GM19467 (cell line): ENCODE data around the gene MAP1LC3B2.

Experiments used
- ATAC-seq: cut with Tn5 transposase; IDR thresholded peaks from one replicate; pipeline ENCODE4 v1.9.1; 2021; ENCODE audit warnings: mild to moderate bottlenecking, moderate library complexity; ENCODE audit not compliant: unreplicated experiment

Gene MAP1LC3B2

DNA sequence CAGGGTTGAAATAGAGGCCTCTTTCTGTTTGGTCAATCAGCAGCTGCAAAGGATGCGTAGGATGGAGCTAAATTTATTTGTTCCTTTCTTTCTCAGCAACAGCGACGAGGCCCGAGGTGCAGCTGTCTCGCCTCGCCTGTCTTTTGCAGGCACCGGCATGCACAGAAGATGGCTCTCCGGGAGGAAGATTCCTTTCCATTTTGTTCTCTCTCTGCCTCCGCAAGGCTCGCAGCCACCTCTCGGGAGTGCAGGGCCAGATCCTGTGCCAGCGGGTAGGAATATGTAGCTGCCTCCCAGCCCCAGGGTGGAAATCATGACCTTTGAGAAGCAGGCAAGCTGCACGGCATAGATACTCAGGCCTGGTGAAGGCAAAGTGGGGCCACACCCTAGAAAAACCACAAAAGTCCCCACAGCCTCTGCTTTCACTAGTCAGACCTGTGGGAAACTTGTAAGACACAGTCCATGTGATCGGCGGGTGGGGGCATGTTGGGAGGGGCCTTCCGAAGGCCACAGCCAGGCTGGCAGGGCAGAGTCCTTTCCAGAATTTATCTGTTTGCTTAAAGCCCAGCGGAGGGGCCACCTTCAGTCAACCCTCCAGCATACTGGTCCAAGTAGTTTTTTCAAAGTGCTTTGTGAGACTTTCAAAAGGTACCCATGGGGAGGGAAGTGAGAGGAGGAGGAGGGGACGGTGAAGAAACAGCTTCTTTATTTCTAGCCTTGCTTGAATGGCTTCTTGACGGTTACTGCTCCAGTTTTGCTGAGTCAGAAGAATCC lies at the start of gene MAP1LC3B2:
Gene MAP1LC3B2 (plus strand): TSS at position 220 of the 774 bp plus-strand sequence. CDS start 16,562 bp downstream, outside the sequence.
- peak; percentile 85 for ATAC-seq

DNA sequence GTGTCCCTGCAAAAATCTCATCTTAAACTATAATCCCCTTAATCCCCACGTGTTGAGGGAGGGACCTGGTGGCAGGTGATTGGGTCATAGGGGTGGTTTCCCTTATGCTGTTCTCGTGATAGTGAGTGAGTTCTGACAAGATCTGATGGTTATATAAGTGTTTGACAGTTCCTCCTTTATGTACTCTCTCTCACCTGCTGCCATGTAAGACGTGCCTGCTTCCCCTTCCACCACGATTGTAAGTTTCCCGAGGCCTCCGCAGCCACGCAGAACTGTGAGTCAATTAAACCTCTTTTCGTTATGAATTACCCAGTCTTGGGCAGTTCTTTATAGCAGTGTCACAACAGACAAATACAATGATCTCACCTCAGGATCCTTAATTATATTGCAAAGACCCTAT lies 45.2 kb upstream of the MAP1LC3B2 start:
- ATAC-seq = no peak

DNA sequence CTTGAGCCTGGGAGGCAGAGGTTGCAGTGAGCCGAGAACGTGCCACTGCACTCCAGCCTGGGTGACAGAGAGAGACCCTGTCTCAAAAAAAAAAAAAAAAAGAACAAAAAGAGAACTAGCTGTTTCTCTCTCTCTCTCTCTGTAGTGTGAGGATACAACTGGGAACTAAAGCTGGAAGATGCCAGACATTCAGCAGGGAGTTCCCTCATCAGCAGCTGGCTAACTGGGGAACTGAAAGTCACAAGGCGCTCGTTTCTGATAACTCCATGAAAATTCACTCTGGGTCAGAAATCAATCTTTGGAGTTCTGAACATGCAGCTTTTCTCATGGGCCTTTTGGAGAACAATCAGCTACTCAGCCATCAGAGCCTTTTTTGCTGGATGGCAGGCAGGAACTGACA lies 43.5 kb upstream of the MAP1LC3B2 start:
- ATAC-seq = no peak

DNA sequence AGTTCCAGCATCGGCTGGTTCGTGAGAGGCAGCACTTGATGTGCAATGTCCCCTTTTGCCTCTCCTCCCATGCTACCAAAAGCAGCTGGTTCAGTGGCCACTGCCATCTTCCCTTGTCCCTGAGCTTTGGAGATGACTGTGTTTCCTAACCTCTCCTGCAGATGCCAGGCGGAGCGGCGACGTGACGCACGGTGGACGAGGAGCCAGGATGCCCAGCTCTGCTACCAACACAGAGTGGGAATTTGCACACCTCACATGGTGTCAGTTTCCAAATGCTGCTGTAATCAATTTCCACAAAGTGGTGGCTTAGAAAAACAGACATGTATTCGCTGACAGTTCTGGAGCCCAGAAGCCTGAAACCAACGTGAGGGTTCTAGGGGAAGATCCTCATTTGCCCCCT lies 42.5 kb upstream of the MAP1LC3B2 start:
- ATAC-seq = no peak

DNA sequence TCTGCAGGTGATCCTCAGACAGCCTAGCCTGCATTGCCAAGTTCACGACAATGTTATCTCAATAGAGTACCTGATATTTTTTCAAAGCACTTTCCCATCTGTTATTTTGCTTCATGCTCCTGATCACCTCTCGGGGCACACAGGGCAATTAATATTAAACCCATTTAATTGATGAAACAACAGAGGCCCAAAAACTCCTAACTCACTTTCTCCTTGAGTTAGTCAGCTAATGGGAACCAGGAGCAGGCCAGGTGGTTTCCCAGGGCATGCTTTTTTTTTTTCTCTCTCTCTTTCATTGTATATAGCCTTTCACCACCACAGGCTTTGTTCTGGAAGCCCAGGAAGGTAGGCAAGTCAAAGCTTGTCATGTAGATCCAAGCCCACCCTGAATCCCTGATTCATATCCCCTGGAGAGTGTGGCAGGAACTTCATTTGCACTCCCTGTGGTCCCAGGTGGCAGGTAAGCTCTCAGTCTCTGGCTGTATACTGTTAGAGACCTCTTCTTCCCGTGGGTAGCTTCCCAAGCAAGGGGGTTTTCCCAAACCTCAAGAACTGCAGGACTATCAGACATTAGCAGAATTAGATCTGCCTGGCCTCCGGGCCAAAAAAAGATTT lies 41.6 kb upstream of the MAP1LC3B2 start:
- no peak for ATAC-seq

DNA sequence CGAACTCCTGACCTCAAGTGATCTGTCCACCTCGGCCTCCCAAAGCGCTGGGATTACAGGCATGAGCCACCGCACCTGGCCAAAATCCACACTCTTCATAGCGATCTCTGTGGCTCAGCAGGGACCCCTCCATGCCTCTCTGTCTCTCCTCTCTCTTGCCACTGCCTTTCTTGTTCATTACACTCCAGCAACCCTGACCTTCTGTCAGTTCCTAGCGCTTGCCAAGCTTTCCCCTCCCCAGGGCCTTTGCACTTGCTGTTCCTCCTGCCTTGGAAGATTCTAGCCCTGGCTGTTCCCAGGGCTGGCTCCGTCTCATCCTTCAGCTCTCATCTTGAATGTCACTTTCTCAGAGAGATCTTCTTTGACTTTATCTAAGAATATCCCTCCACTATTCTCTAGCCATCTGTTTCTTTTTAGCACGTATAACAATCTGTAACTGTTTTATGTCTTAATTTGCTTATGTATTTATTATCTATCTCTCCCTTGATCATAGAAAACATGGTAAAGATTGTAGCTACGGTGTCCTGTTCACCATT lies 38.9 kb upstream of the MAP1LC3B2 start:
- ATAC-seq = no peak

DNA sequence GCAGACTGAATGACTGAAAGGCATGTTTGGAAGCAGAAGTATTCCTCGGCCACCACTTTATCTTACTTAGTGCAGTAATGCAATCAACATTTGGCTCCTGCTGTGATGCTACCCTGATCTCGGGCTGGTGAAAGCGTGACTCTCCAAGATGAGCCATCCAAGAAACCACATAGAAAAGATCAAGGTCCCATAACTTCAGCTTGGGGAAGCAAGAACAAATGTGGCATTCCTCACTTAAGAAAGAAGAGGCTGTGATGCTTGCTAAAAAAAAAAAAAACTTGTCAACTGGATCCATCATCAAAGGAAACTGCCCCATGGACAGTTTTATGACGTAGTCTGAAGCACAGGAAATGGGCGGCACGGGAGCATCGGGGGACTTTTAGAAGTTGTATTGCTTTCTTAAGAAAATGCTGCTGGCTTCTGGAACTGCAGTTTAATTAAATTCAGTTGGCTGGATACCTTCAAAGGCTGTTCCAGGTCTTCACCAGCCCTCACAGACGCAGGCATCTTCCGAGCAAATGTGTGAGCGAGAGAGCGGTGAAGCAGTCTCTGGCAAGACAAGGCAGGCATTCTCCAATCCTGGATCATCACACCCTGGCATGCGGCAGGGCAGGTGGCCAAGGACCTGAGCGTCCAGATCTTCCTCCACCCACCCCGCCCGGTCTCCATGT lies 38.2 kb upstream of the MAP1LC3B2 start:
- no peak for ATAC-seq

DNA sequence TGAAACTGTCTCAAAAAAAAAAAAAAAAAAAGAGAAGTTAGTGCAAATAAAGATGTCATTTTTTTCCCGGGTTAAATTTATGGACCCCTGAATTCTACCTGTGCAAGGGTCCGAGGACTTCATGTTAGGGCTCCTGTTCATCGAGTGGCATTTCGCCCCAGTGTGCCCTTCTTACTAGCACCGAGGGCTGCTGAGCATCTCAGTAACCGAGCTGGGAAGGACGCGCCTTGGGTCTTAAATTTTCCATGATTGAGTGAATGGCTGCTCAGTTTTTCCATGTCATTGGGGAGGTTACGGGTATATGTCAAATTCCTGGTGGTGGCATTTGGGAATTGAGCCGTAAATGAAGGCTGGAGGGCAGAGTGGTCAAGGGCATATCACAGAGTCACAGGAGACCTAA lies 34.9 kb upstream of the MAP1LC3B2 start:
- ATAC-seq = no peak

DNA sequence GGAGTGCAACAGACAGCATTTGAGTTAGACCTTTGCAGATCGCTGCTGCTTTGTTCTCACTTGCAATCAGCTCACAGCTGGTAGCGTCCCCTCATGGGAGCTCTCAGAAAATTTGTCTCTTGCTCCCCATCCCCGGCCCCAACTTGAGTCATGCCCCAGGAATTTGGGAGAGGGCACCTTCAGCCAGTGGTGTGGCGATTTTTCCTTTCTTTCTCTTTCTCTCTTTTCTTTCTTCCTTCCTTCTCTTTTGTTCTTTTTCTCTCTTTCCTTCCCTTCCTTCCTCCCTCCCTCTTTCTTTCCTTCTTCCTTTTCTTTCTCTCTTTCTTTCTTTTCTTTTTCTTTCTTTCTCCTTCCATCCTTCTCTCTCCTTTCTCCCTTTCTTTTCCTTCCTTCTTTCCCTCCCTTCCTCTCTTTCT lies 34.2 kb upstream of the MAP1LC3B2 start:
- ATAC-seq = no peak

DNA sequence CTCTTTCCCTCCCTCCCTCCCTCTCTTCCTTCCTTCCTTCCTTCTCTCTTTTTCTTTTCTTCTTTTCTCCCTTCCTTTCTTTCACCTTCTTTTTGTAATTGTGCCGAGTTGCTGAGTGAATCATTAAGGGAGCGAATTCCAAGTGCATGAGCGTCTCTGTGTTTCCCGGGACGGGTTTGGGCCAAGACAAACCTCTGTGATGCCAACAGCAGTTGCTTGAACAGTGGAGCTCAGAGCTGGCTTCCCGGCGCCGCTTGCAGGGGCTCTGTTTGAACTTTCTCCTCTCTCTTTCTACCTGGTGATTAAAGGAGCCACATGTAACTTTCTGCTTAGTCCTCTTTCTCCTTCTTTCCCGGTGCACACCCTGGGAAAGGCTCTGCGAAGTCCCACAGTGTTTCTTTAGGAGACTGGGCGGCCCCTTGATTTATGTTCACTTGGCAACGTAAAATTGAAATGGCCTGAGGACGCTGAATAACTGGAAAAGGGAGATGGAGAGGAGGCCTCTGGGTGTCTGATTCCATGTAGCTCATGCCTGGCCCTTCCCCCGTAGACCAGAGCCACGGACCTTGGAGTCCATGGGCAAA lies 33.7 kb upstream of the MAP1LC3B2 start:
- no peak for ATAC-seq

DNA sequence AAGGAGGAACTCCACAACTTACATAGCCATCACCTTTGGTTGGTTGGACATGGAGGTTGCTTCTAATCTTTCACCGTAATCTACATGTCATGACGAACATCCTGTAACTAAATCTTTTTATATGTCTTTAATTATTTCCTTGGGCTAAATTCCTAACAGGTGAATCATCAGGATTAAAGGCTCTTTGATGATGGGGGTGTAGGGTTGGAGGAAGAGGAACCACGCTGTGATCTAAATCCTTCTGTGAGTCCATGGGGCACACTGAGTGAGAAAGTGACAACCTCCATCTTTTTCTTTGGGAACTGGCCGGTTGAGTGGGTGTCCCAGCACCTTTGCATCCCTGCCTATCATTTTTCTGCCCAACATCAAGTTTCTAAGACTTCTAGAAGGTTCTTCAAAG lies 31.1 kb upstream of the MAP1LC3B2 start:
- ATAC-seq = no peak

DNA sequence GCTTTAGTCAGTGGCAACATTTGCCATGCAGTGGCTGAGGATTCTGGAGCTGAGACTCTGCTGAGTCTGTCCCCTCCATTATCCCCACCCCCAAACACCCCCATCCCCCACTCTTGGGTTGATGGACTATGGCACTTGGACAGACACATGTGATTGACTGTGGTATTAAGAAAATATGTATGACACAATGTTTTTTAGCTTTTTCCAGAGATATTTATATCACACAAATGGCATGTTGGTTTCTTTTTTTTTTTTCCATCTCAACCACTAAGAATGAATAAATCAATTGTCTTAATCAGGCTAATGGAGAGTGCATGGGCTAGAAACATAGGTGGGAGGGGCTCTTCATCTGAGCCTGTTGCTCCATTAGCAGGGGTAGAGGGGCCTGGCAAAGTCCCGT lies 30.7 kb upstream of the MAP1LC3B2 start:
- no peak for ATAC-seq

DNA sequence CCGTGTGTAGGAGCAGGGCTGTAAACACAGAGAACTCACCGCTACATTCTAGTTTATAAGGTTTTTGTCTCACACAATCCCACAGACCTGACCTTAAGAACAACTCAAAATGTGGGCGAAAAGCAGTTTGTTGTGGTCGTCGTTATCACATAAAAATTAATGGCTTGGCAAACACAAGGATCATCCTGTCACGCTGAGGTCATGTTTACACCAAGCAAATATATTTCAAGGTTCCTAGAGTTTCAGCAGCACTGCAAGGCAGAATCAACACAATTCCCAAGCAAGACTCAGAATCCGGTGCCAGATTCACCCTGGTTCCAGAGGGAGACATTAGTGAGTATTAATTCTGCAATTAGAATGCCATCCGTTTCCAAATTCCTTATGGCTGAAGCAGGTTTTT lies 30.1 kb upstream of the MAP1LC3B2 start:
- ATAC-seq = no peak

DNA sequence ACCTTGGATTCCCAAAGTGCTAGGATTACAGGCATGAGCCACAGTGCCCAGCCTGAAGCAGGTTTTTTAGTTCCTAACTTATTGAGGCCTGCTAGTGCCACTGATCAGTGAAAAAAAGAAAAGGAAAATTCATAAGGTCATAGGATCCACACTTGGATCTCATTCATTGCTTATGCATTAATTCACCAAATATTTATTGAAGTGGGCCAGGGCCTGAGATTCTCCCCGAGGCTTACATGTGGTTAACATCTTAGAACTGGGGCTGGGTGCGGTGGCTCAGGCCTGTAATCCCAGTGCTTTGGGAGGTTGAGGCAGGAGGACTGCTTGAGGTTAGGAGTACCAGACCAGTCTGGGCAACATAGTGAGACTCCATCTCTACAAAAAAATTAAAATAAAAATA lies 29.5 kb upstream of the MAP1LC3B2 start:
- no peak for ATAC-seq

DNA sequence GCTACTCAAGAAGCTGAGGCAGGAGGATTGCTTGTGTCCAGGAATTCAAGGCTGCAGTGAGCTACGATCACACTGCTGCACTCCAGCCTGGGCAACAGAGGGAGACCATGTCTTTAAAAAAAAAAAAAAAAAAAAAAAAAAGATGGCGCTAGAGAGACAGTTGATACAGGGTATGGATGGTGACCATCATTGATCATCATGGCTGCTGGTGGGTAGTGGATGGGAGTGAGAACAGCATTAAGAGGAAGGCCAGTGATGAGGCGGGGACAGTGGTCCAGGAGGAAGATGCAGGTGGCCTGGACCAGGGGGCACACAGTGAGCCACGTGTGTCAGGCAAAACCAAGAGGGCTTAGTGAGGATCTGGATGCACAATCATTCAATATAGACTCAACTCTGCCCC lies 26.8 kb upstream of the MAP1LC3B2 start:
- ATAC-seq = no peak

DNA sequence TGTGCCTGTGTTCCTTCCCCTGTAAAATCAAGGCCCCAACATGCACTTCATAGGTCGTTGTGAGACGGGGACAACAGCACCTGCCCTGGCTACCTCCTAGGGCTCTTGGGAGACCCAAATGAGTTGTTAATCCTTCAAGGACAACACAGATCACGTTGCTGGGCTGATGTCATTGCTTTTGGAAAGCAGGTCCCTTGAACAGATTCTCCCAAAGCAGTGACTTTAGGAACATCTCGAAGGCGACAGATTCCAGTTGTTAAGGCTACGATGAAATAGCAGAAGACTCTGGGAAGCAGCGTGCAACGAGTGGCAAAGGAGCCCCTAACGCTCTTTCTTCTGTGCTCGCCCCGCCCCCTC lies 26.2 kb upstream of the MAP1LC3B2 start:
- ATAC-seq = no peak

DNA sequence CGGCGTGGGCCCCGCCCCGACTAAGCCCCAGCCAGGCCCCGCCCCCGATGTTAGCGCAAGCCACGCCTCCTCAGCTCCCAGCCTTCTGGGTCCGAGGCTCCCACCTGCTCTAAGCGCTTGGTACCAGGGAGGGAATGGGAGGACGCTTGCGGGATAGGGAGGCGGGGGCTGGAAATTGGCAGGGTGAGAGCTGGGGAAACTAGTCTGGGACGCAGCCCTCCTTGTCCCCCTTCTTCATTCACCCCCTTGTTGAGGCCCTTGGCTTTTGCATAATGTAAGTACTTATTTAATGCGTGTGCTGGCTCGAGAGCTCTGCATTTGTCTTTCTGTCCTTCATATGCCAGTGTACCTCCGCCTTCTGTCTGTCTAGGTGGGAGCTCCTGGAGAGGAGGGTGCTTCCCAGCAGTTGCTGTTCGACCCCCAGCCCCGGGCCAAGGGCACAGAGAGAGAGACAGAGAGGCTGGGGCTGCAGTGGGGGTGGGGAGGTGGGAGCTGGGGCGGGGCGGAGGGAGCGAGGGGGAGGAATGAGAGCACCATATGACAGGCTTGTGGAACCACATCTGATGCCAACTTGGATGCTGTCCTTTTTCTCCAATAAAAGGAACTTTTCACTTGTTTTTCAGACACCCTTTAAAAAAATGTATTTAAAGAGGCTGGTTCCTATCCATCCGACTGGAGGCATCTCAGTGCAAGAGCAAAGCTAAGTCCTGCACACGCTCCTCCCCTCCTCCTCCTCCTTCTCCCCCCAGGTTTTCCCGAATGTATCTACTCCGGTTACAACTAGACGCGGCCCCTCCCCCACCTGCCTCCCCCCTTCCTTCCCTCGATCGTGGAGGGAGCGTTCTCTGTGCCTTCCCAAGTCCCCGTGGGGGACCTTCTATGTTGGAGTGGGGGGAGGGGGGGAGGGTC lies 25.6 kb upstream of the MAP1LC3B2 start:
- no peak for ATAC-seq

DNA sequence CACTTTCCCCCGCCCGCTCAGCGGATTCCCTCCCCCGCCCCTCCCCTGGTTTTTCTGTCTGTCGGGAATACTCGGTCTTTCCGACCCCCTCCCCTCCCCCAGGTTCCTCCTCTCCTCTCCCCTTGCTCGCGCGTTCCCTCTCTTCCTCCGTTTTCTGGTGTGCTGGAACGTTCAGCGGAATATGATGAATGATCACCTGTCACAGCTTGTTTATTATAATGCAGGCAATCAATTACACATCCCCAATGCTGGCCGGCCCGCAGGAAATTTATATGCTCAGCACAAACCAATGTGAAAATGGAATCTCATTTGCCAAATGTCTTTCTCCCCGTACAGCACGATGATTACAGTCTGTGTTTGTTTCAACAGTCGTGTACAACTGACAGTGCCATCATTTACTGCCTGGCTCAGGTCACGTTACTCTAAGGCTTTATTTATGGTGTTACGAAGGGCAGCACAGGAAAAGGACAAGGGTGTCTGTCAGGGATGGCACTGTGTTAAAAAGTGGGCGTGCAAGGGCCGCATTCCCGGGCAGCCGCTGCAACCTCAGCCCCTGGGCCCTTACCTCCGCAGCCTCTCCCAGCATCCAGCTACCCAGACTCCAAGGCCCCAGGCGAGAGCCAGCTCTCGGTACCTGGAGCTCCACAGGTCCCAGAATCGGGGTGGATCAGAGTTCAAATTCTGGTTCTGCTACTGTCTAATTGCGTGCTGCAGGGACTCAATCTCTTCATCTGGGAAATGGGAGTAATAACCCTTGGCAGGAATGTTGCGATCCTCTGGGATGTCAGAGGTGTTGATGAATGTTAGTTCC lies 24.7 kb upstream of the MAP1LC3B2 start:
- ATAC-seq = no peak

DNA sequence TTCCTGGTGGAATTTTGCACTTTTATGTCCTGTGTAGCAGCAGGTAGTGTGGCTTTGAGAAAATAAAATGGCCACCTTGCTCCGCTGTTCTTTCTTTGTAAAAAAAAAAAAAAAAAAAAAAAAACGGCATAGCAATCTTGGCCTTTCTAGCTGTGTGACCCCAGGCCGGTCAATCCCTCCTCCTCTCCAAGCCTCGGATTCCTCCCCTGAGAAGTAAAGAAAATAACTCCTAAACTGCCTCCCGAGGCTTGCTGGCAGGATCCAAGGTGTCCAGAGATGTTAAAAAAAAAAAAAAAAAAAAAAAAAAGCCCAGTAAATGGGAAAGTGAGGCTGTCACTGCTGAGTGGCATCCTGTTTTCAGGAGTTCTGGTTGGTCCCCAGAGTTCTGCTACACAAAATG lies 23.9 kb upstream of the MAP1LC3B2 start:
- ATAC-seq = no peak
